Caco-2 (cell line): Measurements from ENCODE around the gene RAC2. TPM values are rescaled to one million over a fixed set of nuclear protein-coding genes. Genes with fewer than 3 reads are reported as not detected.

Source experiments
- BruUV-seq: library from RNA; stranded (reverse); fragments of 400-500 nt; replicated peaks from 2 replicates; lab custom pipeline; 2021; lab: Mats Ljungman, UMichigan
- CTCF ChIA-PET: fragments of 300-600 bp; sonication (Branson Sonifier 250); formaldehyde crosslinking; loops from one replicate; lab custom pipeline; 2022; ENCODE audit warnings: antibody characterized with exemption; lab: Charles Lee
- POLR2A ChIA-PET: fragments of 300-600 bp; sonication (Branson Sonifier 250); formaldehyde crosslinking; loops from one replicate; lab custom pipeline; 2022; ENCODE audit warnings: antibody characterized with exemption; lab: Charles Lee
- DNase-seq, 2 experiments: peaks; one replicate each; pipeline versions ENCODE4 v3.0.0 to v3.0.0-alpha.2; 2020 to 2022
- H3K27me3 ChIP-seq: replicated peaks from 2 replicates; pipeline ENCODE4 v1.6.0; 2011; ENCODE audit warnings: low read length; ENCODE audit not compliant: control insufficient read depth, insufficient read depth
- H3K36me3 ChIP-seq: 2 replicates; pipeline ENCODE4 v1.5.1; 2011; ENCODE audit warnings: low read length; ENCODE audit not compliant: control insufficient read depth, insufficient read depth
- H3K4me1 ChIP-seq: fragments of 250-450 bp; sonication (Bioruptor Pico); 2 replicates; pipeline ENCODE4 v1.5.1; 2020; ENCODE audit warnings: mild to moderate bottlenecking
- H3K4me3 ChIP-seq: 2 replicates; pipeline ENCODE4 v1.5.1; 2011; ENCODE audit warnings: low read depth, mild to moderate bottlenecking, control low read depth, low read length
- H3K9me3 ChIP-seq: fragments of 250-450 bp; sonication (Bioruptor Pico); 2 replicates; pipeline ENCODE4 v1.5.1; 2020; ENCODE audit warnings: mild to moderate bottlenecking, moderate library complexity
- H3K27ac Mint-ChIP-seq: one replicate; pipeline ENCODE4 v1.8.0; 2022; ENCODE audit warnings: mixed read lengths; ENCODE audit not compliant: unreplicated experiment
- H3K27me3 Mint-ChIP-seq: one replicate; pipeline ENCODE4 v1.8.0; 2022; ENCODE audit warnings: mixed read lengths; ENCODE audit not compliant: insufficient read depth, unreplicated experiment
- H3K36me3 Mint-ChIP-seq: one replicate; pipeline ENCODE4 v1.8.0; 2022; ENCODE audit warnings: mild to moderate bottlenecking, mixed read lengths; ENCODE audit not compliant: insufficient read depth, unreplicated experiment
- H3K4me1 Mint-ChIP-seq: one replicate; pipeline ENCODE4 v1.8.0; 2022; ENCODE audit warnings: low read depth, mixed read lengths; ENCODE audit not compliant: unreplicated experiment
- H3K4me3 Mint-ChIP-seq: one replicate; pipeline ENCODE4 v1.8.0; 2022; ENCODE audit warnings: mild to moderate bottlenecking, moderate library complexity, mixed read lengths; ENCODE audit not compliant: unreplicated experiment
- H3K9me3 Mint-ChIP-seq: one replicate; pipeline ENCODE4 v1.8.0; 2022; ENCODE audit warnings: mixed read lengths; ENCODE audit not compliant: unreplicated experiment
- intact Hi-C: fragments of 100-400 bp; cut with micrococcal nuclease; formaldehyde crosslinking; loops from one replicate; pipeline ENCODE4 v1.10.0; 2022; ENCODE audit not compliant: unreplicated experiment
- total RNA-seq: library from RNA; stranded (reverse); gene quantifications from 2 replicates; pipeline ENCODE4 v1.2.3, GENCODE V29; 2022
- TF ChIP-seq, protein P1 (sequence below), 2 experiments: fragments of 200-600 bp in 1 of 2; IDR thresholded peaks; 1 replicate in 1 of 2; 2 replicates in 1 of 2; pipeline versions ENCODE4 v1.5.1 to v1.8.0; 2011 to 2022; ENCODE audit warnings: antibody characterized with exemption in 1 of 2, control low read depth in 1 of 2, inconsistent platforms in 1 of 2, low read depth in 1 of 2, low read length in 1 of 2, mild to moderate bottlenecking in 1 of 2, moderate library complexity in 1 of 2; ENCODE audit not compliant: insufficient read depth in 1 of 2, severe bottlenecking in 1 of 2, unreplicated experiment in 1 of 2

The RAC2 gene
- total RNA-seq, 1 experiment from 2014 or later = 0.25 TPM

DNA sequence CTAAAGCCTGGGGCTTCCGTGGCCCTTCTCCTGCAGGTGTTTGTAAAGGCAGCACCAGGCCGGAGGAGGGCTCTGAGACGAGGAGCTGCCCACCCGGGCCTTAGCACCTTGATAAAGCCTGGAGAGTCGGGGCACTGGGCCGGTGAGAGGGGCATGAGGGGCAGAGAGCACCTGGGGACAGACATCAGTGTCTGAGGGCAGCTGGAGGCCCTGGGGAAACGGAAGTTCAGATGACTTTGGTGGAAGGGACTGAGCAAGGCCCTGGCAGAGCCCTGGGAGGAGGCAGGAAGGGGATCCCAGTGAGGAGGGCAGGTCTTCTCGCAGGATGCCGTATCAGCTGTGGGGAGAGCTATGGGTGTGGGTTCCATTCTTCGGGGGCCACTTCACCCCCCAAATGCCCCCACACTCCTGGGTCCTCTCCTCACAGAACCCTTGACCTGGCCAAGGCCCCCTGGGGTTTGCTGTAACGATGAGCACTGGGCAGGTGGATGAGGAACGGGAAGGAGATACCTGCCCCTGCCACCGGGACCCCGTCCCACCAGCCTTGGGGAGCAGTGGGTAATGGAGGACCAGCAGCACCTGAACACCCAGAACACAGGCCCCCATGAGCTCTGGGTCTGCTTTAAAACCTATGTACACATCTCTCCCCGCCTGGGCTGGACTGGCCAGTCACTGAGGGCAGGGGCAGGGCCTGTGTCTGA lies 63.4 kb downstream of the RAC2 start:
- intact Hi-C loops = no loop called here
- TF ChIP-seq, protein P1, sequence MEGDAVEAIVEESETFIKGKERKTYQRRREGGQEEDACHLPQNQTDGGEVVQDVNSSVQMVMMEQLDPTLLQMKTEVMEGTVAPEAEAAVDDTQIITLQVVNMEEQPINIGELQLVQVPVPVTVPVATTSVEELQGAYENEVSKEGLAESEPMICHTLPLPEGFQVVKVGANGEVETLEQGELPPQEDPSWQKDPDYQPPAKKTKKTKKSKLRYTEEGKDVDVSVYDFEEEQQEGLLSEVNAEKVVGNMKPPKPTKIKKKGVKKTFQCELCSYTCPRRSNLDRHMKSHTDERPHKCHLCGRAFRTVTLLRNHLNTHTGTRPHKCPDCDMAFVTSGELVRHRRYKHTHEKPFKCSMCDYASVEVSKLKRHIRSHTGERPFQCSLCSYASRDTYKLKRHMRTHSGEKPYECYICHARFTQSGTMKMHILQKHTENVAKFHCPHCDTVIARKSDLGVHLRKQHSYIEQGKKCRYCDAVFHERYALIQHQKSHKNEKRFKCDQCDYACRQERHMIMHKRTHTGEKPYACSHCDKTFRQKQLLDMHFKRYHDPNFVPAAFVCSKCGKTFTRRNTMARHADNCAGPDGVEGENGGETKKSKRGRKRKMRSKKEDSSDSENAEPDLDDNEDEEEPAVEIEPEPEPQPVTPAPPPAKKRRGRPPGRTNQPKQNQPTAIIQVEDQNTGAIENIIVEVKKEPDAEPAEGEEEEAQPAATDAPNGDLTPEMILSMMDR (IDR thresholded peaks at IDR 0.05; ENCODE audit: insufficient read depth in 1 of 2, low read depth in 1 of 2, low read length in 1 of 2, severe bottlenecking in 1 of 2, unreplicated experiment in 1 of 2) = no peak

DNA sequence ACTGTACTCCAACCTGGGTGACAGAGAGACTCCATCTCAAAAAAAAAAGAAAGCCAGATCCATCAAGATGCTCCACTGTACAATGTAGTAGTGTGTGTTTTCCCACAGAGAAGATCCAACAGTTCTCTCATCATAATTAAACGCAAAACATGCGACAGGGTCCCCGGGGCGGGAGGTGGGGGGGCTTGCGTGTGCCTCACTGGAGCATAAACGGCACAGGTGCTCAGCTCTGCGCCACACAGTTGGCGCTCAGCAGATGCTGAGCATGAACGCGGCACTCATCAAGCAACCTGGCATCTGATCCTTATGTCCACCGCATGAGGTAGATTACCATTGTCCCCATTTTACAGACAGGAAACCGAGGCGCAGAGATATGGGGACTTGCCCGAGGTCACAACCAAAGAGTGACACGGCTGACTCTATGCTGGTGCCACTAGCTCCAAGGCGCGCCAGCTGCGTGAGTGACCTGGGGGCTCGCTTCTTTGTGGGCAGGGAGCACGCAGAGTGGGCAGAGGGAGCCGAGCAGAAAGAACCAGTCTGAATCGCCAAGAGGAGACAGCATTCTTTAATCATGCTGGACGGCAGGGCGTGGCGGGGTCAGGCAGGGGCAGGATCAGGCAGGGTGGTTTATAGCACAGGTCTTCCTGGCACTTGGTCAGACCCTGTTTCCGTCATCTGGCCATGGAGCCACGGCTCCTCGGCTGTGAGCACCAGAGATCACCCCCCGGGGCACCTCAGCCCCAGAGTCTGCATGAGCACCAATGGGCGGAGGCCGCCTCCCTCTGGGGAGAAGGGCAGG lies 64.2 kb downstream of the RAC2 start:
- CTCF ChIA-PET = no interaction called here
- no peaks in the 10 kb centered on the region for H3K27me3 Mint-ChIP-seq
- Histone ChIP-seq H3K27me3 (no peaks in the 10 kb centered on the region), H3K4me1 (peaks cover 9% of the 10 kb centered on the region; the same call in 1 of the 2 replicates), H3K36me3 (no peaks in the 10 kb centered on the region), H3K4me3 (no peak overlapping the region), H3K9me3 (no peaks in the 10 kb centered on the region)
- no TSS peak for BruUV-seq
- no peak for DNase-seq
- no peaks in the 10 kb centered on the region for H3K4me1 Mint-ChIP-seq
- TF ChIP-seq, protein P1 (IDR thresholded peaks at IDR 0.05; ENCODE audit: insufficient read depth in 1 of 2, low read depth in 1 of 2, low read length in 1 of 2, severe bottlenecking in 1 of 2, unreplicated experiment in 1 of 2) = no peak
- no peak overlapping the region for H3K27ac Mint-ChIP-seq
- H3K4me3 Mint-ChIP-seq = no peak overlapping the region
- H3K36me3 Mint-ChIP-seq = peaks cover 6% of the 10 kb centered on the region
- POLR2A ChIA-PET = no interaction called here
- intact Hi-C loops = no loop called here
- no peaks in the 10 kb centered on the region for H3K9me3 Mint-ChIP-seq

More for the DNA sequence above, 63.4 kb downstream of the RAC2 start:
- no TSS peak for BruUV-seq
- no peaks in the 10 kb centered on the region for H3K36me3 ChIP-seq
- peaks cover 9% of the 10 kb centered on the region; the same call in 1 of the 2 replicates for H3K4me1 ChIP-seq
- no peak for DNase-seq
- no peak overlapping the region for H3K4me3 ChIP-seq
- no peak overlapping the region for H3K4me3 Mint-ChIP-seq
- ChIA-PET POLR2A (no interaction called here), CTCF (no interaction called here)
- H3K4me1 Mint-ChIP-seq = peaks cover under 1% of the 10 kb centered on the region
- H3K27ac Mint-ChIP-seq = no peak overlapping the region
- no peaks in the 10 kb centered on the region for H3K27me3 ChIP-seq
- no peaks in the 10 kb centered on the region for H3K27me3 Mint-ChIP-seq
- no peaks in the 10 kb centered on the region for H3K9me3 ChIP-seq
- no peaks in the 10 kb centered on the region for H3K9me3 Mint-ChIP-seq
- peaks cover 12% of the 10 kb centered on the region for H3K36me3 Mint-ChIP-seq

DNA sequence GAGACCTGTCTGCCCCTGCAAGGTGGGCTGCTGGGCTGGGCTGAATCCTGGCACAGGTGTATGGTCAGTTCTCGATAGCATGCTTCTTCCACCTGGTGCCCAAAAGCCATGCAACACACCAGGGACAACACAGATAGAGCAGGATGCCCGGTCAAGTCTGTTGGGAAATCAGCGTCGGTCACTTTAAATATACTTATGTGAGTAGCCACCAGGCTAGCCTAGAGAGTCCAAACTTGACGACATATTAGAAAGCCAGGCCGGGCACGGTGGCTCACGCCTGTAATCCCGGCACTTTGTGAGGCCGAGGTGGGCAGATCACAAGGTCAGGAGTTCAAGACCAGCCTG lies 65.0 kb downstream of the RAC2 start:
- CTCF ChIA-PET = interaction anchor here (1.6 kb wide), 1 partner anchor 20 kb away, joined by 8 read pairs; no protein-coding TSS in a partner anchor
- no peaks in the 10 kb centered on the region for H3K4me1 Mint-ChIP-seq
- H3K4me3 Mint-ChIP-seq = no peak overlapping the region
- intact Hi-C loops = no loop called here
- H3K27me3 Mint-ChIP-seq = no peaks in the 10 kb centered on the region
- no peaks in the 10 kb centered on the region for H3K36me3 ChIP-seq
- H3K27ac Mint-ChIP-seq = no peak overlapping the region
- peaks cover 9% of the 10 kb centered on the region; the same call in 1 of the 2 replicates for H3K4me1 ChIP-seq
- POLR2A ChIA-PET = no interaction called here
- no peak for DNase-seq
- no peaks in the 10 kb centered on the region for H3K9me3 ChIP-seq
- no peaks in the 10 kb centered on the region for H3K9me3 Mint-ChIP-seq
- BruUV-seq = no TSS peak
- H3K4me3 ChIP-seq = no peak overlapping the region
- peaks cover 5% of the 10 kb centered on the region for H3K36me3 Mint-ChIP-seq
- no peaks in the 10 kb centered on the region for H3K27me3 ChIP-seq
- TF ChIP-seq, protein P1 (IDR thresholded peaks at IDR 0.05; ENCODE audit: insufficient read depth in 1 of 2, low read depth in 1 of 2, low read length in 1 of 2, severe bottlenecking in 1 of 2, unreplicated experiment in 1 of 2) = no peak
